ENCODE data around the gene GSN.

GSN gene

DNA sequence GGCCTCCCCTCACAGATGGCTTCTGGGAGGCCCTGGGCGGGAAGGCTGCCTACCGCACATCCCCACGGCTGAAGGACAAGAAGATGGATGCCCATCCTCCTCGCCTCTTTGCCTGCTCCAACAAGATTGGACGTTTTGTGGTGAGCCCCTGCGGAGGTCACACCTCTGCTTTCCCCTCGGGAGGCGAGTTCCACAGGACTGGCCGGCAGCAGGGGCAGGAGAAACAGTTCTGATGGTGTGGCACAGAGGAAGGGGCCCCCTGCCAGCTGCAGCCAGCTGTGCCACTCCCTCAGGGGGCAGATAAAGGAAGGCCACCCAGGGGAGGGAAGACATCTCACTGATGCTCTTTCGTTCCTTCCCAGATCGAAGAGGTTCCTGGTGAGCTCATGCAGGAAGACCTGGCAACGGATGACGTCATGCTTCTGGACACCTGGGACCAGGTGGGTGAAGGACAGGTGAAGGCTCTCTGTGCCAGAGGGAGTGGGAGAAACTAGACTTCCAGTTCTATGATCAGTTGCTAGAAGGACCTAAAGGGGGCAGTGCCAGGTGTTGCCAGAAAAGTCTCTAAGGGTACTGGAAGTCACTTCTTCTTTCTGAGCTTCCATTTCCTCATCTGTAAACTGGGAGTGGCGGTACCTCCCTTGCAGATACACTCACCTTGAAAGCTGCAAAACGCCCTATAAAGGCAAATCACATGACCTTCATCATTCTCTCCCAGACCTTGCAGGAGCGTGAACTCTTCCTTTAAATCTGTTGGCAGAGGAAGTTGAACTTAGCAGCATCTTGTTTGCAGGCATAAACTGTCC, 61.1 kb downstream of the GSN start:
- no peak overlapping the region for H3K27ac ChIP-seq
- TF ChIP-seq, protein P1, sequence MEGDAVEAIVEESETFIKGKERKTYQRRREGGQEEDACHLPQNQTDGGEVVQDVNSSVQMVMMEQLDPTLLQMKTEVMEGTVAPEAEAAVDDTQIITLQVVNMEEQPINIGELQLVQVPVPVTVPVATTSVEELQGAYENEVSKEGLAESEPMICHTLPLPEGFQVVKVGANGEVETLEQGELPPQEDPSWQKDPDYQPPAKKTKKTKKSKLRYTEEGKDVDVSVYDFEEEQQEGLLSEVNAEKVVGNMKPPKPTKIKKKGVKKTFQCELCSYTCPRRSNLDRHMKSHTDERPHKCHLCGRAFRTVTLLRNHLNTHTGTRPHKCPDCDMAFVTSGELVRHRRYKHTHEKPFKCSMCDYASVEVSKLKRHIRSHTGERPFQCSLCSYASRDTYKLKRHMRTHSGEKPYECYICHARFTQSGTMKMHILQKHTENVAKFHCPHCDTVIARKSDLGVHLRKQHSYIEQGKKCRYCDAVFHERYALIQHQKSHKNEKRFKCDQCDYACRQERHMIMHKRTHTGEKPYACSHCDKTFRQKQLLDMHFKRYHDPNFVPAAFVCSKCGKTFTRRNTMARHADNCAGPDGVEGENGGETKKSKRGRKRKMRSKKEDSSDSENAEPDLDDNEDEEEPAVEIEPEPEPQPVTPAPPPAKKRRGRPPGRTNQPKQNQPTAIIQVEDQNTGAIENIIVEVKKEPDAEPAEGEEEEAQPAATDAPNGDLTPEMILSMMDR (conservative IDR thresholded peaks at IDR 0.05) = no peak
- no peak for TF ChIP-seq ZFX (IDR thresholded peaks at IDR 0.05)

DNA sequence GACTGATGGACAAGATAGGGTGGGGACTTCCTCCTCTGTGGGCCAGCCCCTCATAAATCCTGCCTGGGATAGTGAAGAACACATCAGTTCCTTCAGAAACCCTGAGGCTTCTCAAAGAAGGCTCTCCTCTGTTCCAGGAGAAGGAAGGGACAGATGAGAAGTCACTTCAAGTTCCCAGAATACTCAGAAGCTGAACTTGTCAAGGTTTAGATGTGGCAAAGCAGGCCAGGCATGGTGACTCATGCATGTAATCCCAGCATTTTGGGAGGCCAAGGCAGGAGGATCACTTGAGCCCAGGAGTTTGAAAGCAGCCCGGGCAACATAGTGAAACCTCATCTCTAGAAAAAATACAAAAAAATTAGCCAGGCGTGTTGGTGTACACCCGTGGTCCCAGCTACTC, 63.6 kb downstream of the GSN start:
- TF ChIP-seq ZFX (IDR thresholded peaks at IDR 0.05) = no peak
- TF ChIP-seq, protein P1 (conservative IDR thresholded peaks at IDR 0.05) = no peak
- H3K27ac ChIP-seq = no peak overlapping the region

DNA sequence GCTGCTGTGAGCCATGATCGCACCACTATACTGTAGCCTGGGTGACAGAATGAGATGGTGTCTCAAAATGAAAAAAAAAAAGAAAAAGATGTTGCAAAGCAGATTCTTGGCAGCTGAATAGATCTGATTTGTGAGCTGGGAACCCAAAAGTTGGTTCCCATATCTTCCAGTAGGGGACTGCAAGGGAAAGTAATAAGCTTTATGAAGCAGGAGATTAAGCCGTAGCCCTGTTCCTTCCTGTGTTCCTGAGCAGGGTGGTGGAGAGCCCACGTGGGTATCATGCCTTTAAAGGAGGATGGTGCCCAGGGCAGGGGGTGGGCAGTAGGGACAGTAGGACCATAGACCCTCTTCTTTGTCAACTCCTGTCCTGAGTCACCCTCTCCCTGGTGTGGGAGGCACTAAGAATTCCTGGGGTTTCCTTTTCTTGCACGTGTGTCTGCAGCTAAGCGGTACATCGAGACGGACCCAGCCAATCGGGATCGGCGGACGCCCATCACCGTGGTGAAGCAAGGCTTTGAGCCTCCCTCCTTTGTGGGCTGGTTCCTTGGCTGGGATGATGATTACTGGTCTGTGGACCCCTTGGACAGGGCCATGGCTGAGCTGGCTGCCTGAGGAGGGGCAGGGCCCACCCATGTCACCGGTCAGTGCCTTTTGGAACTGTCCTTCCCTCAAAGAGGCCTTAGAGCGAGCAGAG, 64.2 kb downstream of the GSN start:
- no peak overlapping the region for H3K27ac ChIP-seq
- TF ChIP-seq ZFX (IDR thresholded peaks at IDR 0.05) = no peak
- TF ChIP-seq, protein P1 (conservative IDR thresholded peaks at IDR 0.05) = no peak; the same call in 1 of the 2 replicates

DNA sequence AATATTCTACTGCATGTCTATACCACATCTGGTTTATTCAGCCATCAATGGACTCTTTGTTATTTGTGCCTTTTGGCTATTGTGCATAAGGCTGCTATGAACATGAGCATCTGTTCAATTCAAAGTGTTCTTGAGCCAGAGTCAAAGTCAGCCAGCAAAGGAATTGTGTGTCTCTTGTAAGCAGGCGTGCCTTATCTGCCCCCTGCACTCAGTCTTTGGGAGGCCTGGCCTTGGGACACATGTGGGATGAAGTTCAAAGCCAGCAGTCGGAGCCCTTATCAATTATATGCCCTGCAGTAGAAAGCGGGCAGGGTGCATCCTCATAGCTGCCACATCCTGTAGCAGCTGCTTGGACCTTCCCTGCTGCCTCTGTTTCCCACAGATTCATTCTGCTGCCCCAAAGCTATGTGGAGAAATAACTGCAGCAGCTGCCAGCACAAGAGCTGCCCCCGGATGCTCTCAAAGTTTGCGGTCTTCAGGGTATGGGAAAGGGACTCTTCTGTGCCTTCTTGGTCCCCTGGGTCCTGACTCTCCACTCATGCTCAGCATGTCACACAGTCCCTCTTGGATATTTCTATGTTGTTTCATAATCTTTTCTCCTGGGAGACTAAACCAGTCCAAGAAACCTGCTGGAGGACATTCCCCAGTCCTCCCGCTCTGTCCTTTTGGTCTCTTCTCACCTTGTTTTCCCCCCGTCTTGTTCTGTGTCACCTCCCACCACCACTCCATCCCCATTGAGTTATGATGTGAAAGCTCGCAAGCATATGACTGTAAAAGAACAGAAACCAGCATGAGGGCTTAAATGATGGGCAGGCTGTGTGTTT, 66.2 kb downstream of the GSN start:
- no peak for TF ChIP-seq ZFX (IDR thresholded peaks at IDR 0.05)
- TF ChIP-seq, protein P1 (conservative IDR thresholded peaks at IDR 0.05) = no peak
- H3K27ac ChIP-seq = no peak overlapping the region

DNA sequence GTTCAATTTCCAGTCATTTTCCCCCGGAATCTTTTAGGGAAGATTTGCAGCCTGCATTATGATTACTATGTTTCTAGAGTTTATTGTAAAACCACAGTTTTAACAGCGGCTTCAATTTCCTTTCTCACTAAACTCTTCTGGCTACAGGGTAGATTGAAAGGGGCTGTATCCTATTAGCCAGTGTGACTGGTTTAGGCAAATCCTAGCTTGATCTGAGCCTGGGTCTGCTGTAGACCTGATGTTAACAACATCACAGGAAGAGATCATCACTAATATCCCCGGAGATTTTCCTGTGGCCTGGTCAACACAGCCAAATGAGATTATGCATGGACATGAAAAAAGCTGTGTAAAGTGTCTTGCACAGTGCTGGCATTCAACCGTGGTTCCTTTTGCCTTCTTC, 68.7 kb downstream of the GSN start:
- TF ChIP-seq, protein P1 (conservative IDR thresholded peaks at IDR 0.05) = no peak
- TF ChIP-seq ZFX (IDR thresholded peaks at IDR 0.05) = no peak
- H3K27ac ChIP-seq = no peak overlapping the region

DNA sequence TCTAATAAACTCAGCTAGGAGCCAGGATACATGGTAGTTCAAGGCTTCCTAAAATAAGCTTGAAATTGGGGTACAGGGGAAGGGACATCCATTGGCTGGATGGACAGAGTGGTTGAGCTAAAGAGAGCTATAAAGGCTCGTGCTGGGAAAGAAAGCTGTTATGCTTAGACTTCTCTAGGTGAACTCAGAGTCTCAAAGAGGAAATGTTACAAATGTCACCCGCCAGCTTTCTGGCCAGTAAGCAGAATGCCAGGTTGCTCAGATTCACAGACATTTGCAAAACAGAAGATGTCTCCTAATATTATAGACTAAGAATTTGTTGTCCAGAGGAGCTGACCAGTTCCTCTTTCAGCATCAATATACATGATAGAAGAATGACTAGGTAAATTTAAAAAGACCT, 71.5 kb downstream of the GSN start:
- no peak for TF ChIP-seq ZFX (IDR thresholded peaks at IDR 0.05)
- TF ChIP-seq, protein P1 (conservative IDR thresholded peaks at IDR 0.05) = no peak
- H3K27ac ChIP-seq = no peak overlapping the region

Measured in C4-2B (cell line).